T-cell (primary cell): ENCODE data around the gene CKLF. TPM values are rescaled to one million over a fixed set of nuclear protein-coding genes. Genes with fewer than 3 reads are reported as not detected.

ENCODE experiments used
- ATAC-seq, 4 experiments: fragments of 200-7000 bp in 3 of 4; fragments of 150-1000 bp in 1 of 4; cut with Tn5 transposase; replicated peaks in 1 of 4; 1 replicate in 3 of 4; 2 replicates in 1 of 4; pipeline ENCODE4 v1.10.0; 2021; ENCODE audit warnings: moderate library complexity in 3 of 4, mild to moderate bottlenecking in 2 of 4, moderate number of reproducible peaks in 1 of 4
- CTCF ChIA-PET, 2 donors: fragments of 300-600 bp; sonication (Branson Sonifier 250); formaldehyde crosslinking; loops; one replicate each; lab custom pipeline; 2022; ENCODE audit warnings: antibody characterized with exemption in 2 of 2; lab: Charles Lee
- POLR2A ChIA-PET, 2 donors: fragments of 300-600 bp; sonication (Branson Sonifier 250); formaldehyde crosslinking; loops; one replicate each; lab custom pipeline; 2022; ENCODE audit warnings: antibody characterized with exemption in 2 of 2; lab: Charles Lee
- DNase-seq, 35 experiments: peaks; one replicate each; pipeline versions ENCODE4 v3.0.0 to v3.0.0-alpha.2; 2013 to 2023
- H3K27ac ChIP-seq: one replicate; pipeline ENCODE4 v1.5.1; 2013; ENCODE audit warnings: low read length
- H3K27me3 ChIP-seq, 2 experiments: replicated peaks in 1 of 2; 1 replicate in 1 of 2; 2 replicates in 1 of 2; pipeline versions ENCODE4 v1.6.1 to v1.7.0; 2013; ENCODE audit warnings: low read length in 1 of 2, mixed read lengths in 1 of 2; ENCODE audit not compliant: control insufficient read depth in 2 of 2, insufficient read depth in 2 of 2; ENCODE audit errors: extremely low read depth in 1 of 2
- H3K36me3 ChIP-seq, 2 donors: 1 replicate in 1 of 2; 2 replicates in 1 of 2; pipeline versions ENCODE4 v1.6.1 to v1.7.0; 2013; ENCODE audit warnings: low read length in 1 of 2; ENCODE audit not compliant: control insufficient read depth in 2 of 2, insufficient read depth in 1 of 2; ENCODE audit errors: extremely low read depth in 1 of 2
- H3K4me1 ChIP-seq, 2 experiments: 1 replicate in 1 of 2; 2 replicates in 1 of 2; pipeline versions ENCODE4 v1.6.1 to v1.7.0; 2013; ENCODE audit warnings: low read length in 2 of 2, mixed read lengths in 1 of 2; ENCODE audit not compliant: insufficient read depth in 2 of 2, control insufficient read depth in 1 of 2; ENCODE audit errors: extremely low read depth in 1 of 2
- H3K4me3 ChIP-seq, 2 donors: 1 replicate in 1 of 2; 2 replicates in 1 of 2; pipeline versions ENCODE4 v1.5.1 to v1.7.0; 2013; ENCODE audit warnings: mild to moderate bottlenecking in 2 of 2, low read length in 1 of 2, moderate library complexity in 1 of 2; ENCODE audit not compliant: control insufficient read depth in 1 of 2; ENCODE audit errors: extremely low read depth in 1 of 2
- H3K9me3 ChIP-seq: 2 replicates; pipeline ENCODE4 v1.7.0; 2013
- H3K27ac Mint-ChIP-seq, 2 donors: one replicate each; pipeline ENCODE4 v1.8.0; 2020 to 2021; ENCODE audit warnings: mild to moderate bottlenecking in 2 of 2, mixed read lengths in 2 of 2
- H3K27me3 Mint-ChIP-seq, 2 donors: one replicate each; pipeline ENCODE4 v1.8.0; 2021 to 2022; ENCODE audit warnings: mixed read lengths in 2 of 2
- H3K36me3 Mint-ChIP-seq: one replicate; pipeline ENCODE4 v1.8.0; 2021; ENCODE audit warnings: mixed read lengths
- H3K4me1 Mint-ChIP-seq, 3 donors: one replicate each; pipeline ENCODE4 v1.8.0; 2020 to 2022; ENCODE audit warnings: mixed read lengths in 3 of 3, mild to moderate bottlenecking in 1 of 3
- H3K4me3 Mint-ChIP-seq, 3 donors: one replicate each; pipeline ENCODE4 v1.8.0; 2020 to 2022; ENCODE audit warnings: mild to moderate bottlenecking in 3 of 3, mixed read lengths in 3 of 3, moderate library complexity in 3 of 3
- H3K9me3 Mint-ChIP-seq, 3 donors: one replicate each; pipeline ENCODE4 v1.8.0; 2020 to 2022; ENCODE audit warnings: mixed read lengths in 3 of 3
- WGBS: methylation state at CpG from one replicate; pipeline ENCODE4 v1.1.5; 2013; ENCODE audit warnings: missing lambda C conversion rate; ENCODE audit not compliant: insufficient coverage; 5-methylcytosine and 5-hydroxymethylcytosine counted together
- total RNA-seq, 35 experiments: library from RNA in 6 of 35; stranded (reverse) in 6 of 35; fragments of 120-200 nt in 1 of 35; gene quantifications; one replicate each; pipeline versions ENCODE4 v1.2.1 to v1.2.4 and lab custom pipeline; 2013 to 2026

The CKLF gene
- total RNA-seq, 5 donors from 2014 or later (not counting 1 experiment from before 2014, with no cell fraction given) = 25.3 to 67.8 (median 58.3) TPM

DNA sequence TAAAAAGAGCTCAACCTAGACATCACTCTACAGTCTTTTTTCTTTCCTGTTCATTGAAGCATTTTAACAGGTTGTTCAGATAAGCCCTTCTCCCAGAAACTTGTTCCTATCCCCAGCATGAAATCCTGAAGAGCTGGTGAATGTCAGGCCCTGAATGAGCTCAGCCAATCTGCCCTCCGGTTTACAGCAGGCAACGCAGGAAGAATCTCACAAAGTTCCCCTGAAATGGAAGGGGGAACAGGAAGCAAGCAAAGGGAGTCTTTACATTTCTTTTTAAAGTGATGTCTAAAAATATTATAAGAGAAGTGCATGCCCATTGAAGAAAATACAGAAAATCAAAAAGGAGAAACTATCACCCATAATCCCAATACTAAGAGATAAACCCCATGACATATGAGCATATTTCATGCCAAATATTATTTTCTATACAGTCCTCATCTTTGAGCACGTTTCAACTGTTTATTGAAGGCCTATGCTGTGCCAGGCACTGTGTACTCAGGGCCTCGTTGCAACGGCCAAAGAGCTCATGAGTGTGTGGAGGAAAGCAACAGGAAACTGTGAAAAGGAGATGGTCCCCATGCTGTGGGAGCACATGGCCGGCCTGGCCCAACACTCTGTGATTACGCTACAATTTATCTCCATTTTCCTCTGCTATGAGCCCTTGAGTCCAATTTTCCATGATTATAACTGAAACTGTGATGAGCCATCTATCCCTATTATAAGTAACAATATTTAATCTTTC lies 8.2 kb upstream of the CKLF start:
- H3K4me3 Mint-ChIP-seq = no peak overlapping the region
- H3K27me3 ChIP-seq = no peaks in the 10 kb centered on the region

GRCh38 chr16:66547101-66547989 lies 5.0 kb upstream of the CKLF start:
- CTCF ChIA-PET = interaction anchor here (0.6 to 1.7 kb wide), 3 partner anchors 15 to 197 kb away, joined by 3 to 5 read pairs (median 4); no protein-coding TSS in a partner anchor
- peak overlapping the region; percentile 92 to 94 for H3K27ac Mint-ChIP-seq
- H3K4me1 ChIP-seq = peaks cover 20 to 40% of the 10 kb centered on the region in 2 experiments
- H3K36me3 Mint-ChIP-seq = no peaks in the 10 kb centered on the region
- H3K4me3 Mint-ChIP-seq = no peak overlapping the region
- no peak overlapping the region for H3K4me3 ChIP-seq
- POLR2A ChIA-PET = no interaction called here
- H3K36me3 ChIP-seq = no peaks in the 10 kb centered on the region
- no peaks in the 10 kb centered on the region for H3K9me3 Mint-ChIP-seq
- H3K9me3 ChIP-seq = no peaks in the 10 kb centered on the region
- no peaks in the 10 kb centered on the region for H3K27me3 ChIP-seq
- peaks cover 41 to 56% (median 41%) of the 10 kb centered on the region in 3 donors for H3K4me1 Mint-ChIP-seq
- DNase-seq (no peak), ATAC-seq (no peak)
- no peaks in the 10 kb centered on the region for H3K27me3 Mint-ChIP-seq
- 86% methylated on average over 1 of the region's 5 CpGs for WGBS
- no peak overlapping the region for H3K27ac ChIP-seq

More for the DNA sequence above, 8.2 kb upstream of the CKLF start:
- no peak overlapping the region for H3K4me3 ChIP-seq
- DNase-seq (no peak), ATAC-seq (no peak)
- ChIA-PET POLR2A (no interaction called here), CTCF (no interaction called here)
- Mint-ChIP-seq H3K4me1 (peaks cover 31 to 51% (median 35%) of the 10 kb centered on the region in 3 donors), H3K36me3 (no peaks in the 10 kb centered on the region), H3K27ac (peak overlapping the region; percentile 18 to 64), H3K9me3 (no peaks in the 10 kb centered on the region), H3K27me3 (no peaks in the 10 kb centered on the region)
- H3K9me3 ChIP-seq = no peaks in the 10 kb centered on the region
- H3K27ac ChIP-seq = no peak overlapping the region
- peaks cover 3 to 20% of the 10 kb centered on the region in 2 experiments for H3K4me1 ChIP-seq
- 76% methylated on average over 2 of the region's 7 CpGs for WGBS
- H3K36me3 ChIP-seq = no peaks in the 10 kb centered on the region

DNA sequence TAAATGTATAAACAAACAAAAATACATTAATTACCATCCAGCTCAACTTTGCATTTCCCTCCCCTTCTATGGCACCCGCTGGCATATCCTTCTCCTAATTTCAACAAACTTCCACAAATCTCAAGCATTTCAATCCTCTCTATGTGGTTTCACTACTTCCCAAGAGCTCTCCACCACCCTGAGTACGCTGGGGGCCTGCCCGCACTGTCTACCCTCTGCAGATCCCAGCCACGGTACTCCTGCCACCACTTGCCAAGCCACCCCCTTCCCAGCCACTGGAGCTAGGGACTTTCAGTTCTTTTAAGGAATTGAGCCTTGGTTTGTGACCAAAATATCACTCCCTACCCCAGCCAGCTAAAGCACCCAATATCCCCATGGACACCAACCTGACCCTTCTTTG lies 4.3 kb upstream of the CKLF start:
- DNase-seq (no peak), ATAC-seq (no peak)
- H3K9me3 ChIP-seq = no peaks in the 10 kb centered on the region
- H3K9me3 Mint-ChIP-seq = no peaks in the 10 kb centered on the region
- ChIA-PET CTCF (interaction anchor here (0.6 to 1.7 kb wide), 2 partner anchors 15 to 139 kb away, joined by 4 to 5 read pairs; no protein-coding TSS in a partner anchor), POLR2A (no interaction called here)
- no peaks in the 10 kb centered on the region for H3K36me3 ChIP-seq
- H3K36me3 Mint-ChIP-seq = no peaks in the 10 kb centered on the region
- peaks cover 20 to 44% of the 10 kb centered on the region in 2 experiments for H3K4me1 ChIP-seq
- H3K27ac ChIP-seq = peak overlapping the region; percentile 91
- 100% methylated on average over 4 of the region's 4 CpGs for WGBS
- peak overlapping the region; percentile 92 to 94 for H3K27ac Mint-ChIP-seq
- peaks cover 45 to 61% (median 48%) of the 10 kb centered on the region in 3 donors for H3K4me1 Mint-ChIP-seq
- no peaks in the 10 kb centered on the region for H3K27me3 Mint-ChIP-seq
- H3K27me3 ChIP-seq = no peaks in the 10 kb centered on the region
- H3K4me3 ChIP-seq = no peak overlapping the region
- peak overlapping the region in 2 of 3 donors; percentile 73 to 78 for H3K4me3 Mint-ChIP-seq

DNA sequence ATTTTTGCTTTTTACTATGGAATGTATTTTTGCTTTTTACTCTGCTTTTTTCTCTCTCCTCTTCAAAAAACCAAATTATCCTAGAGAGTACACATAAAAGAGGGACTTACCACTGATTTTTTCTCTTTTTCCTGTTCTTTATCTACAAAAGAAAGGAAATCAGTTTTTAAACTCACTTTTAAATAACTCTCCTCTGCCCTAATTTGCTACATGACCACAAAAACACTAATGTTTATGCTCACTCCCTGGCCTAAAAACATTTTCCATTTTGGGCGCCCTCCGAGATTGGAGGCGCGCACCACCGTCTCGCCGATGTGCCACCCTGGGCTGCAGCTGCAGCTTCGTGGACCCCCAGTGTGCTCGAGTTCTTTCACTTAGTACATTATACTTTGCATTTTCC lies 3.5 kb upstream of the CKLF start:
- H3K9me3 Mint-ChIP-seq = no peaks in the 10 kb centered on the region
- H3K4me3 ChIP-seq = peak overlapping the region; percentile 56 to 71
- H3K9me3 ChIP-seq = no peaks in the 10 kb centered on the region
- H3K4me3 Mint-ChIP-seq = peak overlapping the region; percentile 73 to 78 (median 78)
- H3K4me1 Mint-ChIP-seq = peaks cover 53 to 66% (median 56%) of the 10 kb centered on the region in 3 donors
- ATAC-seq (no peak), DNase-seq (no peak)
- ChIA-PET CTCF (interaction anchor here in 1 of 2 donors (1.2 kb wide), 1 partner anchor 30 kb away, joined by 4 read pairs; no protein-coding TSS in a partner anchor), POLR2A (no interaction called here)
- H3K36me3 Mint-ChIP-seq = peaks cover 3% of the 10 kb centered on the region
- H3K27ac Mint-ChIP-seq = peak overlapping the region; percentile 92 to 94
- H3K4me1 ChIP-seq = peaks cover 27 to 48% of the 10 kb centered on the region in 2 experiments
- 46% methylated on average over 7 of the region's 9 CpGs for WGBS
- H3K27me3 ChIP-seq = no peaks in the 10 kb centered on the region
- no peaks in the 10 kb centered on the region for H3K36me3 ChIP-seq
- H3K27me3 Mint-ChIP-seq = no peaks in the 10 kb centered on the region
- peak overlapping the region; percentile 91 for H3K27ac ChIP-seq

DNA sequence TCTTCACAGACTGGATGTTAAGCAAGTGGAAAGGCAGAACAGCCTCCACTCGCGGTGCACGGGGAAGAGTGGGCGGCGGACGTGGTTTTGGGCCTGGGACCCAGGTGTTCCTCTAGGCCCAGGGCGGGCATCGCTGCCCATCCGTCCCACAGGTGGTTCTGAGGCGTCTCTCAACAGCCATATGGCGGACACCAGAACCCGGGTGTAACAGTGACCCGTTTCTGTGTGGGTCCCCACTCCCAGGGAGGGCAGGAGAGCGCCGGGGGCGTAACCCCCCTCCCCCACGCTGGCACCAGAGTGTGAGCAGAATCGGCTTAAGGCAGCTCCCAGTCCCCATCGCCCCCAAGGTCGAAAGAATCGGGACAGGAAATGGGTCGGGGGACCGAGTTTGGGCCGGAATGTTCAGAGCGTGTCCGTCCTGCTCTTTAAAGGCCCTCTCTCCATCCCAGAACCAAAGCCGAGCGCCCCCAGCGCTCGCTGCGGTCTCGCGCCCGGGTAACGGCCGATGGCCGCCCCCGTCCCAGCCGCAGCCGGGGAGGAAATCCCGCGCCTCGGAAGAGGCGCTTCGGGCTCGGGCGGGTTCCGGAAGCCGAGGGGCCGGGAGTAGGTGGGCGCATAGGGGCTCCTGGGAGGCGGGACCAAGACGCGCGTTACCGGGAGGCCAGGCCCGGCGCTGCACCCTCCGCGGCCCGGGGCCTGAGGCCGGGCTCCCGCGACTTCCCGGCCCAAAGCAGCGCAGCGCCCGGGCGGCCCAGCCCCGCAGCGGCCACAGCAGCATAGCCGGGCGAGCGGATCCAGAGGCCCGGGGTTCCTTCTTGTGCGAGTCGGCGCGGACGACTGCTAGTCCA lies 2.9 kb upstream of the CKLF start, which contains the start of gene TK2:
TSS of gene TK2 (minus strand) at position 839 of the 848 bp plus-strand sequence. CDS start at position 778, 61 bp downstream.
- Histone ChIP-seq H3K4me3 (peak within 1 kb of the TSS; percentile 56 to 71), H3K27me3 (no peaks in the 10 kb centered on the region), H3K4me1 (peaks cover 30 to 53% of the 10 kb centered on the region in 2 experiments), H3K9me3 (no peaks in the 10 kb centered on the region), H3K36me3 (no peaks in the 10 kb centered on the region), H3K27ac (peak within 1 kb of the TSS; percentile 91)
- H3K4me1 Mint-ChIP-seq = peaks cover 56 to 67% (median 63%) of the 10 kb centered on the region in 3 donors
- 2% methylated on average over 80 of the region's 80 CpGs for WGBS
- H3K4me3 Mint-ChIP-seq = peak within 1 kb of the TSS; percentile 78 to 94 (median 91)
- CTCF ChIA-PET = interaction anchor here in 1 of 2 donors (1.2 kb wide), 1 partner anchor 29 kb away, joined by 4 read pairs; no protein-coding TSS in a partner anchor
- H3K27ac Mint-ChIP-seq = peak within 1 kb of the TSS; percentile 94
- no peaks in the 10 kb centered on the region for H3K27me3 Mint-ChIP-seq
- DNase-seq = peak in 33 of 35 experiments; percentile 8 to 64 (median 33)
- H3K9me3 Mint-ChIP-seq = no peaks in the 10 kb centered on the region
- H3K36me3 Mint-ChIP-seq = peaks cover 4% of the 10 kb centered on the region
- POLR2A ChIA-PET = no interaction called here
- ATAC-seq = peak; percentile 18 to 22 (median 21)
